ENCODE data around the gene ROCK2.

GRCh38 chr2:11141319-11141718 lies 203.1 kb downstream of the ROCK2 start:
- TF ChIP-seq CTCF (IDR thresholded peaks at IDR 0.05) (no peak), POLR2AphosphoS5 (IDR thresholded peaks at IDR 0.05) (no peak)

All from sigmoid colon (tissue), 4 donors.